OCI-LY3 (cell line): ENCODE data around the gene NIPBL.

Experiments used
- EZH2phosphoT487 ChIP-seq: fragments of 200-600 bp; shearing (Covaris generic); IDR thresholded peaks from 2 replicates; pipeline ENCODE4 v1.6.1; 2018; ENCODE audit warnings: antibody characterized with exemption, mixed run types, low read depth
- TF ChIP-seq, protein P1 (sequence below): fragments of 200-600, 300-600 bp; sonication (generic); IDR thresholded peaks from 2 replicates; pipeline ENCODE4 v1.5.1; 2014; ENCODE audit warnings: antibody characterized with exemption, low read length, low read depth

DNA sequence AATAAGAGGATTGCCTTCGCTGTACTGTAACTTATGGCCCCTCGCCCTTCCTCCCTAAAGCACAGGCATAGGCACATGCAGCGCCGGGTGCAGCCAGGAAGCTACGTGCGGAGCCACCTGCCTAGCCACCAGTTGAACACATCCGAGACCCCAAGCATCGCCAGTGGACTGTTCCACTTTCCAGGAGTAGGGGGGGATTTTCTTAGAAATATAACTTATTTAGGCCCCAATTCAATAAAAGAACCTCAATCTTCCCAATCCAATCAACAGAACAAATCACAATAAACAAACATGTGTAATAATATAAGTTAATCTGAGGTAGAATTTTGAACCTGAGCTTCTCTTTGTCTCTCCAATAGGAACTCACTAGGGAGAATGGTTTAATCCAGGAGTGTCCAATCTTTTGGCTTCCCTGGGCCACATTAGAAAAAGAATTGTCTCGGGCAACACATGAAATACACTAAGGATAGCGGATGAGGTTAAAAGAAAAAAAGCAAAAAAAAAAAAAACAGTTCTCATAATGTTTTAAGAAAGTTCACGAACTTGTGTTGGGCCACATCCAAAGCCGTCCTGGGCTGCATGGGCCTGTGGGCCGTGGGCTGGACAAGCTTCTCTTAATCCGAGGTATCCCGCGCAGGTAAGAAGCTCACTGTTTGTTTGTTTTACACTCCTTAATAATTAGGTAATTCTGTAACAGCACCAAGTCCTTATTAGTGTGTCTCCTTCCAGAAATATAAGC lies 22.0 kb upstream of the NIPBL start:
- TF ChIP-seq, protein P1, sequence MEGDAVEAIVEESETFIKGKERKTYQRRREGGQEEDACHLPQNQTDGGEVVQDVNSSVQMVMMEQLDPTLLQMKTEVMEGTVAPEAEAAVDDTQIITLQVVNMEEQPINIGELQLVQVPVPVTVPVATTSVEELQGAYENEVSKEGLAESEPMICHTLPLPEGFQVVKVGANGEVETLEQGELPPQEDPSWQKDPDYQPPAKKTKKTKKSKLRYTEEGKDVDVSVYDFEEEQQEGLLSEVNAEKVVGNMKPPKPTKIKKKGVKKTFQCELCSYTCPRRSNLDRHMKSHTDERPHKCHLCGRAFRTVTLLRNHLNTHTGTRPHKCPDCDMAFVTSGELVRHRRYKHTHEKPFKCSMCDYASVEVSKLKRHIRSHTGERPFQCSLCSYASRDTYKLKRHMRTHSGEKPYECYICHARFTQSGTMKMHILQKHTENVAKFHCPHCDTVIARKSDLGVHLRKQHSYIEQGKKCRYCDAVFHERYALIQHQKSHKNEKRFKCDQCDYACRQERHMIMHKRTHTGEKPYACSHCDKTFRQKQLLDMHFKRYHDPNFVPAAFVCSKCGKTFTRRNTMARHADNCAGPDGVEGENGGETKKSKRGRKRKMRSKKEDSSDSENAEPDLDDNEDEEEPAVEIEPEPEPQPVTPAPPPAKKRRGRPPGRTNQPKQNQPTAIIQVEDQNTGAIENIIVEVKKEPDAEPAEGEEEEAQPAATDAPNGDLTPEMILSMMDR: no peak
- no peak for TF ChIP-seq EZH2phosphoT487
